HG03558 (cell line): ENCODE data around the gene SCGB1C1.
"Not testable (repeated sequence)": the region's sequence is repeated elsewhere in the genome, so short reads cannot be mapped to it uniquely, and the experiment has no call there.

ENCODE experiments used
- ATAC-seq: cut with Tn5 transposase; IDR thresholded peaks from one replicate; pipeline ENCODE4 v1.9.1; 2021; ENCODE audit warnings: moderate number of reproducible peaks; ENCODE audit not compliant: unreplicated experiment; ENCODE audit errors: extremely low read depth

Gene SCGB1C1

DNA sequence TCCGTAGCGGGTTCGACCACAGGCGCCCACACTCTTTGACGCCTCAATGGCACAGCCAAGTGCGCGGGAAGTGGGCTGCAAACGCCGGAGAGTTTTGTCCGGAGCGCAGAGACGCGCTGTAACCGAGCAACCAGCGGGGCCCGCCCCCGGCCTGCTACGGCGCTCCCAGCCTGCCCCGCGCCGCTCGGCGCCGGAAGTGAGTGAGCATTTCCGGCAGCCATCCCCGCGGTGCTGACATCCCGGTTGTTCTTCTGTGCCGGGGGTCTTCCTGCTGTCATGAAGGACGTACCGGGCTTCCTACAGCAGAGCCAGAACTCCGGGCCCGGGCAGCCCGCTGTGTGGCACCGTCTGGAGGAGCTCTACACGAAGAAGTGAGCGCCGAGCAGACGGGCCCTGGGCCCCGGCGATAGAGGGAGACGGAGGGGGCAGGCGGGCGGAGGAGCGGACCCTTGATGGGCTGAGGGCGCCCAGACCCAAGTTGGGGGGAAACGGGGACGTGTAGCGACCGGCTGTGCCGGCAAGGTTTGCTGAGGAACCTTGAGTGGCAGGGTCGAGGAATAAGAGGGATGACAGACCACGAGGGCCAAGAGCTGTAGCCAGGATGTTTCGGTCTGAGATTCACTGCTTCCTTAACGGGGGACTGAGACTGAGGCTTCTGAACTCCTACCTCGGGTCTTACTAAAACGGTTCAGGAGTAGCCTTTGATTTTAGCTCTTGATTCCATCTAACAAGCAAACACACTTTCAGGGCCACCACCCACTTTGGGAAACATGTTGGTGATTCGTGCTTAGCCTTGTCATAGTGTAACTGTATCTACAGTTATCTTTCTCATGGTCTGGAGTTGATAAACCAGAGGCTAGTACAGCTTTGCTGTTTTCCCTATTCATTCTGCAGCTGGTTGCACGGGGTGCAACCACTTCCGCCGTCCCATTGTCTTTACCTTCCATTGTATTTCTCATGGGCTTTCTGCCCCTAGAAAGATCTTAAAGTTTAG is 44.2 kb downstream of the SCGB1C1 start, which contains the start of gene PSMD13:
Gene PSMD13 (plus strand): TSS at position 203 of the 994 bp plus-strand sequence. CDS start 74 bp downstream, at position 277.
- peak; percentile 48 for ATAC-seq

DNA sequence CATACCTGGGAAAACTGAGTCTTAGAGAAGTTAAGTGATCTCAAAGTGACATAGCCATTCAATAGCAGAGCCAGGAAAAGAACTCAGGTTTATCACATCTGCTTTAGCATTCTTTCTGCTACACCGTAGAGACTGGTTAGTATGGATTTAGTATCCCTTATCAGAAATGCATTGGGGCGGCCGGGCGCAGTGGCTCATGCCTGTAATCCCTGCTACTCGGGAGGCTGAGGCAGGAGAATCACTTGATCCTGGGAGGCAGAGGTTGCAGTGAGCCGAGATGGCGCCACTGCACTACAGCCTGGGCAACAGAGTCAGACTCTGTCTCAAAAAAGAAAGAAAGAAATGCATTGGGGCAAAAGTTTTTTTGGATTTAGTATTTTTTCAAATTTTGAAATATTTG is 45.5 kb downstream of the SCGB1C1 start:
- not testable (repeated sequence) for ATAC-seq

- no peak for ATAC-seq
Measured at GRCh38 chr11:240315-240714, 47.4 kb downstream of the SCGB1C1 start.

- ATAC-seq, result no peak
Measured at GRCh38 chr11:241634-242033, 48.8 kb downstream of the SCGB1C1 start.
